HL-60/S4 (cell line): ENCODE measurements around the gene FARP2.

Experiments used
- in situ Hi-C: fragments of 300-500 bp; cut with MboI; formaldehyde crosslinking; loops from 2 replicates; pipeline ENCODE4 v1.14.3; 2022; ENCODE audit warnings: low sequenced_read_pairs

Gene FARP2

GRCh38 chr2:241321886-241322285 lies 34.2 kb upstream of the FARP2 start:
- in situ Hi-C loops: no loop called here

- in situ Hi-C loops: no loop called here
Measured at GRCh38 chr2:241323778-241324177, 32.3 kb upstream of the FARP2 start.

GRCh38 chr2:241324775-241325174 lies 31.3 kb upstream of the FARP2 start:
- in situ Hi-C loops: no loop called here

GRCh38 chr2:241325257-241325656 lies 30.8 kb upstream of the FARP2 start:
- in situ Hi-C loops: no loop called here

- in situ Hi-C loops: no loop called here
Measured at GRCh38 chr2:241329669-241330615, 26.1 kb upstream of the FARP2 start.

- in situ Hi-C loops: no loop called here
Measured at GRCh38 chr2:241330616-241330981, 25.5 kb upstream of the FARP2 start.

GRCh38 chr2:241334813-241335212 lies 21.3 kb upstream of the FARP2 start:
- in situ Hi-C loops: no loop called here

GRCh38 chr2:241339839-241340630 lies 16.1 kb upstream of the FARP2 start:
- in situ Hi-C loops: no loop called here

- in situ Hi-C loops: no loop called here
Measured at GRCh38 chr2:241340631-241341163, 15.4 kb upstream of the FARP2 start.

GRCh38 chr2:241344925-241345651 lies 11.0 kb upstream of the FARP2 start:
- in situ Hi-C loops: no loop called here

GRCh38 chr2:241349941-241350340 lies 6.1 kb upstream of the FARP2 start:
- in situ Hi-C loops: no loop called here

- in situ Hi-C loops: no loop called here
Measured at GRCh38 chr2:241350530-241350877, 5.6 kb upstream of the FARP2 start.

GRCh38 chr2:241350878-241351639 lies 5.0 kb upstream of the FARP2 start:
- in situ Hi-C loops: no loop called here

- in situ Hi-C loops: no loop called here
Measured at GRCh38 chr2:241351640-241352031, 4.4 kb upstream of the FARP2 start.

GRCh38 chr2:241352227-241352626 lies 3.9 kb upstream of the FARP2 start:
- in situ Hi-C loops: no loop called here

GRCh38 chr2:241354668-241355658 lies 1.1 kb upstream of the FARP2 start:
- in situ Hi-C loops: no loop called here

- in situ Hi-C loops: no loop called here
Measured at GRCh38 chr2:241356871-241357260, 781 bp downstream of the FARP2 start.

- in situ Hi-C loops: no loop called here
Measured at GRCh38 chr2:241357531-241357930, 1.4 kb downstream of the FARP2 start.

GRCh38 chr2:241358470-241358869 lies 2.4 kb downstream of the FARP2 start:
- in situ Hi-C loops: no loop called here
